Astrocyte of the spinal cord (primary cell): ENCODE measurements around the gene GNAS.
"Not testable (repeated sequence)": the region's sequence is repeated elsewhere in the genome, so short reads cannot be mapped to it uniquely, and the experiment has no call there.

Source experiments
- DNase-seq: peaks from one replicate; pipeline ENCODE4 v3.0.0; 2011; ENCODE audit warnings: low read depth, low spot score
- H3K4me3 ChIP-seq: 2 replicates; pipeline ENCODE4 v1.5.1; 2011; ENCODE audit warnings: low read depth, mild to moderate bottlenecking, low read length, moderate library complexity
- CTCF ChIP-seq: IDR thresholded peaks from 2 replicates; pipeline ENCODE4 v1.5.1; 2012; ENCODE audit warnings: low read depth, mild to moderate bottlenecking, low read length, inconsistent platforms
- in situ Hi-C: cut with HindIII; loops from 2 replicates; pipeline ENCODE4 v1.10.0; 2017; ENCODE audit warnings: low sequenced_read_pairs

Gene GNAS

GRCh38 chr20:58941471-58941870 lies 89.0 kb downstream of the GNAS start:
- DNase-seq: no peak
- H3K4me3 ChIP-seq: no peak overlapping the region
- in situ Hi-C loops: no loop called here
- TF ChIP-seq CTCF: no peak

GRCh38 chr20:58942549-58942948 lies 90.0 kb downstream of the GNAS start:
- DNase-seq: no peak
- in situ Hi-C loops: no loop called here
- no peak overlapping the region for H3K4me3 ChIP-seq
- no peak for TF ChIP-seq CTCF

GRCh38 chr20:58944610-58945009 lies 92.1 kb downstream of the GNAS start:
- TF ChIP-seq CTCF: no peak
- DNase-seq: no peak
- no peak overlapping the region for H3K4me3 ChIP-seq
- in situ Hi-C loops: no loop called here

- no peak overlapping the region for H3K4me3 ChIP-seq
- TF ChIP-seq CTCF: no peak
- DNase-seq: no peak
- in situ Hi-C loops: no loop called here
Measured at GRCh38 chr20:58945965-58946631, 93.6 kb downstream of the GNAS start.

- DNase-seq, H3K4me3 ChIP-seq, in situ Hi-C loops: not testable (repeated sequence)
Measured at GRCh38 chr20:58947797-58948388, 95.4 kb downstream of the GNAS start.

GRCh38 chr20:58950603-58951002 lies 98.1 kb downstream of the GNAS start:
- DNase-seq: no peak
- in situ Hi-C loops: no loop called here
- no peak overlapping the region for H3K4me3 ChIP-seq
- TF ChIP-seq CTCF: no peak

GRCh38 chr20:58953050-58953449 lies 100.5 kb downstream of the GNAS start:
- in situ Hi-C loops: no loop called here
- DNase-seq: no peak
- no peak for TF ChIP-seq CTCF
- H3K4me3 ChIP-seq: no peak overlapping the region
